ENCODE measurements around the gene NIPAL1.

GRCh38 chr4:48049483-48049882 is 32.9 kb downstream of the NIPAL1 start:
- TF ChIP-seq, protein P1, sequence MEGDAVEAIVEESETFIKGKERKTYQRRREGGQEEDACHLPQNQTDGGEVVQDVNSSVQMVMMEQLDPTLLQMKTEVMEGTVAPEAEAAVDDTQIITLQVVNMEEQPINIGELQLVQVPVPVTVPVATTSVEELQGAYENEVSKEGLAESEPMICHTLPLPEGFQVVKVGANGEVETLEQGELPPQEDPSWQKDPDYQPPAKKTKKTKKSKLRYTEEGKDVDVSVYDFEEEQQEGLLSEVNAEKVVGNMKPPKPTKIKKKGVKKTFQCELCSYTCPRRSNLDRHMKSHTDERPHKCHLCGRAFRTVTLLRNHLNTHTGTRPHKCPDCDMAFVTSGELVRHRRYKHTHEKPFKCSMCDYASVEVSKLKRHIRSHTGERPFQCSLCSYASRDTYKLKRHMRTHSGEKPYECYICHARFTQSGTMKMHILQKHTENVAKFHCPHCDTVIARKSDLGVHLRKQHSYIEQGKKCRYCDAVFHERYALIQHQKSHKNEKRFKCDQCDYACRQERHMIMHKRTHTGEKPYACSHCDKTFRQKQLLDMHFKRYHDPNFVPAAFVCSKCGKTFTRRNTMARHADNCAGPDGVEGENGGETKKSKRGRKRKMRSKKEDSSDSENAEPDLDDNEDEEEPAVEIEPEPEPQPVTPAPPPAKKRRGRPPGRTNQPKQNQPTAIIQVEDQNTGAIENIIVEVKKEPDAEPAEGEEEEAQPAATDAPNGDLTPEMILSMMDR (IDR thresholded peaks at IDR 0.05) = no peak
- no peak for TF ChIP-seq POLR2A (IDR thresholded peaks at IDR 0.05)

Data from tibial nerve (tissue), 3 donors.